Lung (tissue), 12 donors: Measurements from ENCODE around the gene TEX101. TPM values are rescaled to one million over a fixed set of nuclear protein-coding genes. Genes with fewer than 3 reads are reported as not detected.
"Not testable (repeated sequence)": the region's sequence is repeated elsewhere in the genome, so short reads cannot be mapped to it uniquely, and the experiment has no call there.

Experiments
- ATAC-seq: fragments of 200-7000 bp; cut with Tn5 transposase; one replicate; pipeline ENCODE4 v1.9.1; 2020; ENCODE audit warnings: moderate number of reproducible peaks; ENCODE audit not compliant: insufficient read depth, low FRiP score
- DNase-seq, 3 donors: peaks; one replicate each; pipeline ENCODE4 v3.0.0-alpha.2; 2013 to 2017
- H3K27ac ChIP-seq, 2 donors: one replicate each; pipeline ENCODE4 v1.5.1; 2013; ENCODE audit warnings: mild to moderate bottlenecking in 2 of 2, moderate library complexity in 2 of 2, control low read depth in 1 of 2, inconsistent platforms in 1 of 2, low read depth in 1 of 2, low read length in 1 of 2
- H3K27me3 ChIP-seq, 3 donors: one replicate each; pipeline ENCODE4 v1.5.1; 2013; ENCODE audit warnings: low read length in 2 of 3; ENCODE audit not compliant: control insufficient read depth in 3 of 3, insufficient read depth in 3 of 3
- H3K36me3 ChIP-seq, 4 donors: one replicate each; pipeline ENCODE4 v1.5.1; 2013; ENCODE audit warnings: low read length in 4 of 4, mild to moderate bottlenecking in 1 of 4, moderate library complexity in 1 of 4; ENCODE audit not compliant: control insufficient read depth in 4 of 4, insufficient read depth in 4 of 4
- H3K4me1 ChIP-seq, 5 donors: one replicate each; pipeline ENCODE4 v1.5.1; 2013; ENCODE audit warnings: low read length in 5 of 5, mild to moderate bottlenecking in 2 of 5, moderate library complexity in 1 of 5; ENCODE audit not compliant: control insufficient read depth in 5 of 5, insufficient read depth in 5 of 5
- H3K4me3 ChIP-seq: one replicate; pipeline ENCODE4 v1.5.1; 2013; ENCODE audit warnings: mild to moderate bottlenecking, control low read depth, moderate library complexity
- H3K9ac ChIP-seq, 2 donors: one replicate each; pipeline ENCODE4 v1.5.1; 2013; ENCODE audit warnings: low read length in 2 of 2, control low read depth in 1 of 2; ENCODE audit not compliant: insufficient read depth in 1 of 2
- H3K9me3 ChIP-seq, 4 donors: one replicate each; pipeline ENCODE4 v1.5.1; 2013; ENCODE audit warnings: low read length in 3 of 4, mild to moderate bottlenecking in 1 of 4, moderate library complexity in 1 of 4; ENCODE audit not compliant: control insufficient read depth in 4 of 4, insufficient read depth in 3 of 4
- WGBS, 2 donors: extraction: QIAGEN DNeasy Blood & Tissue Kit; methylation state at CpG; one replicate each; pipeline ENCODE4 v1.1.7; 2013; 5-methylcytosine and 5-hydroxymethylcytosine counted together
- polyA plus RNA-seq, 2 donors: library from polyadenylated mRNA; stranded (reverse); fragments of 200-250 nt; gene quantifications; one replicate each; pipeline ENCODE4 v1.2.1, GENCODE V29; 2013
- total RNA-seq, 2 donors: library from RNA; depleted of rRNA in 1 of 2; stranded (reverse); fragments of >200 nt in 1 of 2; gene quantifications; one replicate each; pipeline ENCODE4 v1.2.1, GENCODE V29; 2014 to 2021
- TF ChIP-seq, protein P1 (sequence below): IDR thresholded peaks from 2 replicates; pipeline ENCODE4 v1.5.1; 2012; ENCODE audit warnings: mild to moderate bottlenecking; ENCODE audit errors: control extremely low read depth, extremely low read depth
- donor health status: control.
- donor health status: control.
- donor health status: Bipolar disorder and iron deficiency.
- donor health status: healthy.
- donor health status: DM: yes; HTN: yes; CAD: no.

Gene TEX101
- total and polyA plus RNA-seq, 4 donors, result not detected

DNA sequence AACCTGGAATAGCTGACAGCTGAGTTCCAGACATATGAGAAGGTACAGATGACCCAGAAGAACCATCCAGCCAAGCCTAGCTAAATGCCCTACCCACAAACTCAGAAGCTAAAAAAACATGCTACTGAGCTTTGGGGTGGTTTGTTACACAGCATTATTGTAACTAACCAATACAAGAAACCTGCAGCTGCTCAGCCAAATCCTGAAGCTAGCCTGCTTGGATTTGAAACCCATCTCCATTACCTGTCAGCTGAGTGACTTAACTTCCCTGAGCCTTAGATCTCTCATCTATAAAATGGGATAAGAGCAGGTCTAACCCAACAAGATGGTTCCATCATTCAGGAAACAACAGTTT, 25.0 kb downstream of the TEX101 start:
- Histone ChIP-seq H3K27ac (no peak overlapping the region), H3K4me3 (no peak overlapping the region), H3K27me3 (no peaks in the 10 kb centered on the region), H3K4me1 (peaks cover 0 to 6% (median 2%) of the 10 kb centered on the region in 5 donors), H3K36me3 (no peaks in the 10 kb centered on the region), H3K9me3 (no peaks in the 10 kb centered on the region), H3K9ac (no peak overlapping the region)
- TF ChIP-seq, protein P1, sequence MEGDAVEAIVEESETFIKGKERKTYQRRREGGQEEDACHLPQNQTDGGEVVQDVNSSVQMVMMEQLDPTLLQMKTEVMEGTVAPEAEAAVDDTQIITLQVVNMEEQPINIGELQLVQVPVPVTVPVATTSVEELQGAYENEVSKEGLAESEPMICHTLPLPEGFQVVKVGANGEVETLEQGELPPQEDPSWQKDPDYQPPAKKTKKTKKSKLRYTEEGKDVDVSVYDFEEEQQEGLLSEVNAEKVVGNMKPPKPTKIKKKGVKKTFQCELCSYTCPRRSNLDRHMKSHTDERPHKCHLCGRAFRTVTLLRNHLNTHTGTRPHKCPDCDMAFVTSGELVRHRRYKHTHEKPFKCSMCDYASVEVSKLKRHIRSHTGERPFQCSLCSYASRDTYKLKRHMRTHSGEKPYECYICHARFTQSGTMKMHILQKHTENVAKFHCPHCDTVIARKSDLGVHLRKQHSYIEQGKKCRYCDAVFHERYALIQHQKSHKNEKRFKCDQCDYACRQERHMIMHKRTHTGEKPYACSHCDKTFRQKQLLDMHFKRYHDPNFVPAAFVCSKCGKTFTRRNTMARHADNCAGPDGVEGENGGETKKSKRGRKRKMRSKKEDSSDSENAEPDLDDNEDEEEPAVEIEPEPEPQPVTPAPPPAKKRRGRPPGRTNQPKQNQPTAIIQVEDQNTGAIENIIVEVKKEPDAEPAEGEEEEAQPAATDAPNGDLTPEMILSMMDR, result no peak
- DNase-seq, result no peak
- ATAC-seq, result no peak

DNA sequence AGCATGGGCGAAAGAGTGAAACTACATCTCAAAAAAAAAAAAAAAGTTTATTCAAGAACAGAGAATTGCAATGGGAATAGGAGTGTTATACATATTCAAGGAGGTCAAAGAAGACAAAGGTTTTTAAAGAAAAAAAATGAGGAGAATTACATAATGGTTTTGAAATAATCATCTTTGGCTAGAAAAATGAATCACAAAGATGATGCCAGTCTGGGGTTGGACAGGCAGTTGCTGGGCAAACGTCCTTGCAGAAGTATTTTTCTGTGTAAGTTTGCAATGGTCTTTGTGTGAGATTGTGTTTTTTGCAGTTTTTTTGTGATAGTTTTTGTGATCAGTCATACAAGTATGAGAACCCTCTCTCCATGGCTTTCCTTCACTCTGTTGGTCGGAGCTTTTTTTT, 27.0 kb downstream of the TEX101 start:
- DNase-seq (no peak), ATAC-seq (no peak)
- H3K9ac ChIP-seq, result no peak overlapping the region
- no peaks in the 10 kb centered on the region for H3K9me3 ChIP-seq
- WGBS, 2 donors, result 68 to 74% methylated on average over 3 of the region's 3 CpGs
- peaks cover 0 to 6% (median 2%) of the 10 kb centered on the region in 5 donors for H3K4me1 ChIP-seq
- no peak overlapping the region for H3K27ac ChIP-seq
- no peaks in the 10 kb centered on the region for H3K36me3 ChIP-seq
- H3K27me3 ChIP-seq, result no peaks in the 10 kb centered on the region
- TF ChIP-seq, protein P1, result no peak
- H3K4me3 ChIP-seq, result no peak overlapping the region

DNA sequence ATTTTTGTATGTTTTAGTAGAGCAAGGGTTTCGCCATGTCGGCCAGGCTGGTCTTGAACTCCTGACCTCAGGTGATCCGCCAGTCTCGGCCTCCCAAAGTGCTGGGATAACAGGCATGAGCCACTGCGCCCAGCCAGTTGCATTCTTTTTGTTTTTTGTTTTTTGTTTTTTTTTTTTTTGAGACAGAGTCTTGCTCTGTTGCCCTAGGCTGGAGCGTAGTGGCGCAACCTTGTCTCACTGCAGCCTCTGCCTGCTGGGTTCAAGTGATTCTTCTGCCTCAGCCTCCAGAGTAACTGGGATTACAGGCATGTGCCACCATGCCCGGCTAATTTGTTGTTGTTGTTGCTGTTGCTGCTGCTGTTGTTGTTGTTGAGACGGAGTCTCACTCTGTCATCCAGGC, 29.4 kb downstream of the TEX101 start:
- not testable (repeated sequence) for H3K36me3 ChIP-seq, H3K4me1 ChIP-seq, ATAC-seq, H3K4me3 ChIP-seq, H3K9me3 ChIP-seq, H3K27me3 ChIP-seq, H3K9ac ChIP-seq, H3K27ac ChIP-seq, DNase-seq
- 94 to 98% methylated on average over 9 of the region's 9 CpGs for WGBS, 2 donors

DNA sequence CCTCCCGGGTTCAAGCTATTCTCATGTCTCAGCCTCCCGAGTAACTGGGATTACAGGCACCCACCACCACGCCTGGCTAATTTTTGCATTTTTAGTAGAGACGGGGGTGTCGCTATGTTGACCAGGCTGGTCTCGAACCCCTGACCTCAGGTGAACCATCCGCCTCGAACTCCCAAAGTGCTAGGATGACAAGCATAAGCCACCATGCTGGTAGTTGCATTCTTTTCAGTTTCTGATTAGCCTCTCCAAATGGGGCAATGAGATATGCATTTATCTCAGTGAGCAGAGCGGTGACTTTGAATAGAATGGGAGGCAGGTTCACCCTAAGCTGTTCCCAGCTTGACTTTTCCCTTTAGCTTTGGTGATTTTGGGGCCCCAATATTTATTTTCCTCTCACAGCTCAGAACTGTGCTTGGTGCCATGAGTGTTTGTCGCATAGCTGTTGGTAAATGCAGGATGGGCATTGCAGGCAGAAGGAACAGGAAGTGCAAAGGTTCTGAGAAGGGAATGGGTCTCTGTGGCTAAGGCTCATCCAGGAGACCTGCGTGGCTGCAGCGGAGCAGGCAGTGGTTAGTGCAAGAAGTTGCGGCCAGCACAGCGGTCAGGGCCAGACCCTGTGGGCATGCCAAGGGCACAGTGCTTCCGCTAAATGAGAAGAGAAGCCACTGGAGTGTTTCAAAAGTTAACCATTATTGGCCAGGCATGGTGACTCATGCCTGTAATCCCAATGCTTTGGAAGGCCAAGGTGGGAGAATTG, 30.0 kb downstream of the TEX101 start:
- Histone ChIP-seq H3K4me1 (no peaks in the 10 kb centered on the region), H3K9me3 (no peaks in the 10 kb centered on the region), H3K36me3 (no peaks in the 10 kb centered on the region), H3K9ac (no peak overlapping the region), H3K27ac (no peak overlapping the region), H3K27me3 (no peaks in the 10 kb centered on the region), H3K4me3 (no peak overlapping the region)
- DNase-seq, result no peak
- no peak for ATAC-seq
- TF ChIP-seq, protein P1, result no peak
- 80 to 81% methylated on average over 15 of the region's 15 CpGs for WGBS, 2 donors
